Thyroid gland (tissue), 4 donors: ENCODE measurements around the gene CYP46A1.

ENCODE experiments used
- CTCF ChIP-seq, 6 experiments: fragments of 200-600 bp in 3 of 6; fragments of 450-650 bp in 3 of 6; sonication (generic) in 3 of 6; IDR thresholded peaks; one replicate each; pipeline ENCODE4 v1.5.1; 2016 to 2019; ENCODE audit warnings: antibody characterized with exemption in 6 of 6, mild to moderate bottlenecking in 2 of 6, inconsistent platforms in 1 of 6, moderate library complexity in 1 of 6
- POLR2A ChIP-seq, 2 donors: fragments of 450-650 bp; IDR thresholded peaks; one replicate each; pipeline ENCODE4 v1.6.1; 2017; ENCODE audit warnings: antibody characterized with exemption in 2 of 2, mild to moderate bottlenecking in 2 of 2, moderate library complexity in 1 of 2

GRCh38 chr14:99727096-99727870 is 43.2 kb downstream of the CYP46A1 start:
- TF ChIP-seq CTCF (IDR thresholded peaks at IDR 0.05) (no peak), POLR2A (IDR thresholded peaks at IDR 0.05) (no peak)
